ENCODE data around the gene PARVG.

DNA sequence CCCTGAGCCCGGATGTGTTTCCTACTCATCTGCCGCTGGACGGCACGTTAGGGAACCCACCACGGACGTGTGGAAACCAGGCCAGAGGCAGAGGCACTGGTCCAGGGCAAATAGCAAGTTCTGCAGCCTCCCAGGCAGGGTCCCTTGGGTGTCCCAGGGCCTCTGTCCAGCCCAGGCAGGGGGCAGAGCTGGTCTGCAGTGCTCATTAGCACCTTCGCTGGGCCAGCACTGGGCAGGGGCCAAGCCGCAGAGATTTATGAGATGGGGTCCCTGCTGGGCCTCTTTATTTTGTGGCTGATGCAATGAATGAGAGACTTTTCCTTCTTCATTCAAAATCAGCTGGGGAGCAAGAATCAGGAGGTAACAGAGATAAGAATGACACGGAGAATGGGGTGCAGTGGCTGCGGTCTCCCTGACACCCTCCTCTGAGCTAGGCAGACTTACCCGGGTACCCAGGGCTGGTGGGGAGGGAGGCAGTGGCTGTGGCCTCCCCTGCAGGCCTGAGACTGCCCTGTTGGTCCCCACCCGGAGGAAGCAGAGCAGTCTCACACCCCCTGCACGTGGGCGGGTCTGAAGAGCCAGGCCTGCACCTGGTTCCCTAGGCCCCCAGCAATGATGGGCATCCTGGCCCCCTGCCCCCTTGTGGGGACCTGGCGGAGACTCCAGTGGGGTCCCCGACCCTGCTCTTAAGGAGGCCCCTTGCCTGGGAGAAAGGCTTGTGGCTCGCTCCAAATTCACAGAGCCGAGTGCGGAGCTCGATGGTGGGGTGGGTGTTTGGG, 14.0 kb upstream of the PARVG start:
- no peak for TF ChIP-seq POLR2A (conservative IDR thresholded peaks at IDR 0.05)
- no peak for TF ChIP-seq DDX20 (tag; IDR thresholded peaks at IDR 0.05; ENCODE audit: low read depth)
- TF ChIP-seq CTCF (IDR thresholded peaks at IDR 0.05 in 2 of 3, conservative IDR thresholded peaks at IDR 0.05 in 1 of 3; ENCODE audit: insufficient read depth in 2 of 3, low read depth in 1 of 3, low read length in 3 of 3), result no peak
- TF ChIP-seq ZNF184 (CRISPR knock-in tag; IDR thresholded peaks at IDR 0.05), result no peak
- TF ChIP-seq RBM25 (IDR thresholded peaks at IDR 0.05; ENCODE audit: low read depth, low read length, severe bottlenecking), result no peak
- TF ChIP-seq ZBTB33 (CRISPR knock-in tag; IDR thresholded peaks at IDR 0.05), result no peak
- TF ChIP-seq, protein P1, sequence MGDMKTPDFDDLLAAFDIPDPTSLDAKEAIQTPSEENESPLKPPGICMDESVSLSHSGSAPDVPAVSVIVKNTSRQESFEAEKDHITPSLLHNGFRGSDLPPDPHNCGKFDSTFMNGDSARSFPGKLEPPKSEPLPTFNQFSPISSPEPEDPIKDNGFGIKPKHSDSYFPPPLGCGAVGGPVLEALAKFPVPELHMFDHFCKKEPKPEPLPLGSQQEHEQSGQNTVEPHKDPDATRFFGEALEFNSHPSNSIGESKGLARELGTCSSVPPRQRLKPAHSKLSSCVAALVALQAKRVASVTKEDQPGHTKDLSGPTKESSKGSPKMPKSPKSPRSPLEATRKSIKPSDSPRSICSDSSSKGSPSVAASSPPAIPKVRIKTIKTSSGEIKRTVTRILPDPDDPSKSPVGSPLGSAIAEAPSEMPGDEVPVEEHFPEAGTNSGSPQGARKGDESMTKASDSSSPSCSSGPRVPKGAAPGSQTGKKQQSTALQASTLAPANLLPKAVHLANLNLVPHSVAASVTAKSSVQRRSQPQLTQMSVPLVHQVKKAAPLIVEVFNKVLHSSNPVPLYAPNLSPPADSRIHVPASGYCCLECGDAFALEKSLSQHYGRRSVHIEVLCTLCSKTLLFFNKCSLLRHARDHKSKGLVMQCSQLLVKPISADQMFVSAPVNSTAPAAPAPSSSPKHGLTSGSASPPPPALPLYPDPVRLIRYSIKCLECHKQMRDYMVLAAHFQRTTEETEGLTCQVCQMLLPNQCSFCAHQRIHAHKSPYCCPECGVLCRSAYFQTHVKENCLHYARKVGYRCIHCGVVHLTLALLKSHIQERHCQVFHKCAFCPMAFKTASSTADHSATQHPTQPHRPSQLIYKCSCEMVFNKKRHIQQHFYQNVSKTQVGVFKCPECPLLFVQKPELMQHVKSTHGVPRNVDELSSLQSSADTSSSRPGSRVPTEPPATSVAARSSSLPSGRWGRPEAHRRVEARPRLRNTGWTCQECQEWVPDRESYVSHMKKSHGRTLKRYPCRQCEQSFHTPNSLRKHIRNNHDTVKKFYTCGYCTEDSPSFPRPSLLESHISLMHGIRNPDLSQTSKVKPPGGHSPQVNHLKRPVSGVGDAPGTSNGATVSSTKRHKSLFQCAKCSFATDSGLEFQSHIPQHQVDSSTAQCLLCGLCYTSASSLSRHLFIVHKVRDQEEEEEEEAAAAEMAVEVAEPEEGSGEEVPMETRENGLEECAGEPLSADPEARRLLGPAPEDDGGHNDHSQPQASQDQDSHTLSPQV (IDR thresholded peaks at IDR 0.05), result no peak

All from K562 (cell line).